Trophoblast cell (in vitro differentiated cells and primary cell): ENCODE data around the gene SYCP1.

Experiments used
- DNase-seq, 2 donors: peaks; one replicate each; pipeline ENCODE4 v3.0.0-alpha.2; 2016
- H2AFZ ChIP-seq: 2 replicates; pipeline ENCODE4 v1.6.1; 2013; ENCODE audit warnings: low read length, moderate library complexity, mild to moderate bottlenecking; ENCODE audit not compliant: insufficient read depth, poor library complexity
- H2AK5ac ChIP-seq: 2 replicates; pipeline ENCODE4 v1.6.1; 2013; ENCODE audit warnings: mild to moderate bottlenecking, low read length
- H2BK120ac ChIP-seq: 2 replicates; pipeline ENCODE4 v1.6.1; 2013; ENCODE audit warnings: low read length, mild to moderate bottlenecking, moderate library complexity; ENCODE audit not compliant: insufficient read depth, poor library complexity
- H2BK12ac ChIP-seq: 2 replicates; pipeline ENCODE4 v1.6.1; 2013; ENCODE audit warnings: mild to moderate bottlenecking, low read length, moderate library complexity
- H2BK5ac ChIP-seq: 2 replicates; pipeline ENCODE4 v1.6.1; 2013; ENCODE audit warnings: low read length, low read depth, moderate library complexity, mild to moderate bottlenecking; ENCODE audit not compliant: poor library complexity
- H3K14ac ChIP-seq: 2 replicates; pipeline ENCODE4 v1.6.1; 2013; ENCODE audit warnings: mild to moderate bottlenecking, low read length
- H3K18ac ChIP-seq: 2 replicates; pipeline ENCODE4 v1.6.1; 2013; ENCODE audit warnings: mild to moderate bottlenecking, low read length
- H3K23ac ChIP-seq: 2 replicates; pipeline ENCODE4 v1.6.1; 2013; ENCODE audit warnings: low read length
- H3K27ac ChIP-seq: 2 replicates; pipeline ENCODE4 v1.5.1; 2013; ENCODE audit warnings: low read depth, mild to moderate bottlenecking, inconsistent platforms, low read length, moderate library complexity
- H3K27me3 ChIP-seq: 2 replicates; pipeline ENCODE4 v1.6.1; 2013; ENCODE audit warnings: inconsistent platforms, mild to moderate bottlenecking, low read length, moderate library complexity; ENCODE audit not compliant: insufficient read depth
- H3K36me3 ChIP-seq, 2 experiments: 1 replicate in 1 of 2; 2 replicates in 1 of 2; pipeline ENCODE4 v1.6.1; 2013; ENCODE audit warnings: low read length in 2 of 2, mild to moderate bottlenecking in 2 of 2, moderate library complexity in 1 of 2; ENCODE audit not compliant: insufficient read depth in 2 of 2, control insufficient read depth in 1 of 2
- H3K4ac ChIP-seq: 2 replicates; pipeline ENCODE4 v1.6.1; 2013; ENCODE audit warnings: low read depth, mild to moderate bottlenecking, low read length, moderate library complexity
- H3K4me1 ChIP-seq, 2 experiments: 1 replicate in 1 of 2; 2 replicates in 1 of 2; pipeline ENCODE4 v1.6.1; 2013; ENCODE audit warnings: low read length in 2 of 2, mild to moderate bottlenecking in 2 of 2, moderate library complexity in 1 of 2; ENCODE audit not compliant: insufficient read depth in 2 of 2, control insufficient read depth in 1 of 2
- H3K4me2 ChIP-seq: 2 replicates; pipeline ENCODE4 v1.6.1; 2013; ENCODE audit warnings: inconsistent platforms, mild to moderate bottlenecking, low read length, moderate library complexity
- H3K4me3 ChIP-seq: 2 replicates; pipeline ENCODE4 v1.5.1; 2013; ENCODE audit warnings: mild to moderate bottlenecking, low read depth, low read length, inconsistent platforms
- H3K79me1 ChIP-seq: one replicate; pipeline ENCODE4 v1.6.1; 2013; ENCODE audit warnings: low read length
- H3K79me2 ChIP-seq: 2 replicates; pipeline ENCODE4 v1.6.1; 2013; ENCODE audit warnings: low read length, mild to moderate bottlenecking; ENCODE audit not compliant: control insufficient read depth, insufficient read depth, poor library complexity
- H3K9ac ChIP-seq: 2 replicates; pipeline ENCODE4 v1.6.1; 2013; ENCODE audit warnings: mild to moderate bottlenecking, low read length
- H3K9me3 ChIP-seq: 2 replicates; pipeline ENCODE4 v1.6.1; 2013; ENCODE audit warnings: low read depth, mild to moderate bottlenecking, control low read depth, inconsistent platforms, low read length; ENCODE audit not compliant: insufficient read depth
- H4K12ac ChIP-seq: 2 replicates; pipeline ENCODE4 v1.6.1; 2013; ENCODE audit warnings: low read depth, mild to moderate bottlenecking, low read length, moderate library complexity
- H4K8ac ChIP-seq: 2 replicates; pipeline ENCODE4 v1.6.1; 2013; ENCODE audit warnings: low read depth, mild to moderate bottlenecking, low read length, moderate library complexity
- H4K91ac ChIP-seq: one replicate; pipeline ENCODE4 v1.6.1; 2013; ENCODE audit warnings: low read depth, mild to moderate bottlenecking, low read length, moderate library complexity
- WGBS: extraction: QIAGEN DNeasy Blood & Tissue Kit; methylation state at CpG from one replicate; pipeline ENCODE4 v1.1.7; 2013; ENCODE audit warnings: missing lambda C conversion rate; ENCODE audit not compliant: insufficient read length, insufficient coverage; ENCODE audit errors: extremely low coverage; 5-methylcytosine and 5-hydroxymethylcytosine counted together

SYCP1 gene

DNA sequence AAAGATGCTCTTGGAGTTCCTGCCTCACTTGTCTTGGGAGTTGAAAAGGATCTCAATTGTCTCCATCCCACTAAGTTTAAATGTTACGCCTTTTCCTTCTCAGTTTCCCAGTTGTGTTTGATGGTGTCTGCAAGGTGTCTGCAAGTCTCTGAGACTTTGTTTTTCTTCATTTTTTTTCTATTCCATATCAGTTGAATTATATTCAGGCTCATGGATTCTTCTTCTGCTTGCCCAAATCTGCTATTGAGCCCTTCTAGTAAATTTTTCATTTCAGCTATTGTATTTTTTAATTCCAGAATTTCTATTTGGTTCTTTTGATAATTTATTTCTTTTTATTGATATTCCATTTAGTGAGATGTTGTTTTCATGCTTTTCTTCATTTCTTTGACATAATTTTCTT is 127.6 kb downstream of the SYCP1 start:
- H2BK5ac ChIP-seq = no peak overlapping the region
- no peak overlapping the region for H3K27ac ChIP-seq
- H3K18ac ChIP-seq = no peak overlapping the region
- no peak overlapping the region for H2AFZ ChIP-seq
- H3K79me2 ChIP-seq = no peaks in the 10 kb centered on the region
- H3K4me1 ChIP-seq = no peaks in the 10 kb centered on the region
- no peak overlapping the region for H4K12ac ChIP-seq
- H3K79me1 ChIP-seq = no peaks in the 10 kb centered on the region
- H3K27me3 ChIP-seq = no peaks in the 10 kb centered on the region
- no peak overlapping the region for H2AK5ac ChIP-seq
- H3K23ac ChIP-seq = no peak overlapping the region
- H3K9ac ChIP-seq = no peak overlapping the region
- no peak overlapping the region for H3K4me3 ChIP-seq
- no peaks in the 10 kb centered on the region for H3K36me3 ChIP-seq
- no peak overlapping the region for H2BK12ac ChIP-seq
- no peak overlapping the region for H4K8ac ChIP-seq
- H2BK120ac ChIP-seq = no peak overlapping the region
- H3K4me2 ChIP-seq = no peak overlapping the region
- WGBS = no CpG with 5 or more reads among the region's 1 CpG
- DNase-seq = no peak
- no peak overlapping the region for H3K4ac ChIP-seq
- no peak overlapping the region for H4K91ac ChIP-seq
- no peaks in the 10 kb centered on the region for H3K9me3 ChIP-seq
- H3K14ac ChIP-seq = no peak overlapping the region

- no peaks in the 10 kb centered on the region for H3K79me1 ChIP-seq
- H3K36me3 ChIP-seq = no peaks in the 10 kb centered on the region
- H3K4ac ChIP-seq = no peak overlapping the region
- no peak overlapping the region for H3K18ac ChIP-seq
- H3K4me3 ChIP-seq = no peak overlapping the region
- no peaks in the 10 kb centered on the region for H3K79me2 ChIP-seq
- no peak overlapping the region for H3K14ac ChIP-seq
- H4K12ac ChIP-seq = no peak overlapping the region
- no peak overlapping the region for H2AFZ ChIP-seq
- no peak overlapping the region for H3K4me2 ChIP-seq
- no peak overlapping the region for H3K27ac ChIP-seq
- no peak overlapping the region for H4K8ac ChIP-seq
- H3K27me3 ChIP-seq = no peaks in the 10 kb centered on the region
- H2BK5ac ChIP-seq = no peak overlapping the region
- no peak overlapping the region for H3K23ac ChIP-seq
- H3K4me1 ChIP-seq = no peaks in the 10 kb centered on the region
- no peak overlapping the region for H2AK5ac ChIP-seq
- DNase-seq = no peak
- no peak overlapping the region for H3K9ac ChIP-seq
- H2BK12ac ChIP-seq = no peak overlapping the region
- H2BK120ac ChIP-seq = no peak overlapping the region
- no peaks in the 10 kb centered on the region for H3K9me3 ChIP-seq
- no peak overlapping the region for H4K91ac ChIP-seq
Observed at GRCh38 chr1:114986286-114986685, 131.6 kb downstream of the SYCP1 start.

DNA sequence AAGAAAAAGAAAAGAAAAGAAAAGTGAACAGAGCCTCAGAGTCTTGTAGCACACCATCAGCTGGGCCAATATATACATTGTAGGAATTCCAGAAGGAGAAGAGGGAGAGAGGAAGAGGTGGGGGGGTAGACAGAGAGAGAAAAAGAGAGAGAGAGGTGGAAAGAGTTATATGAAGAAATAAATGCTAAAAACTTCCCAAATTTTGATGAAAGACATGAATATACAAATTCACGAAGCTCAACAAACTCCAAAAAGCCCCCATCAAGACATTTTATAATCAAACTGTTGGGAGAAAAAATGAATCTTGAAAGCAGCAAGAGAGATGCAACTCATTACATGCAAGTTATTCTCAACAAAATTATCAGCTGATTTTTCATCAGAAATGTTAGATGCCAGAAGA is 133.4 kb downstream of the SYCP1 start:
- H3K9me3 ChIP-seq = no peaks in the 10 kb centered on the region
- H3K4ac ChIP-seq = no peak overlapping the region
- H4K12ac ChIP-seq = no peak overlapping the region
- no peak overlapping the region for H4K91ac ChIP-seq
- H3K79me2 ChIP-seq = no peaks in the 10 kb centered on the region
- no peak for DNase-seq
- H2AK5ac ChIP-seq = no peak overlapping the region
- H3K18ac ChIP-seq = no peak overlapping the region
- no peak overlapping the region for H2BK120ac ChIP-seq
- no peaks in the 10 kb centered on the region for H3K79me1 ChIP-seq
- H2BK12ac ChIP-seq = no peak overlapping the region
- no peak overlapping the region for H3K23ac ChIP-seq
- no peak overlapping the region for H2BK5ac ChIP-seq
- H3K27ac ChIP-seq = no peak overlapping the region
- H3K4me1 ChIP-seq = no peaks in the 10 kb centered on the region
- H3K36me3 ChIP-seq = no peaks in the 10 kb centered on the region
- H3K4me3 ChIP-seq = no peak overlapping the region
- no peak overlapping the region for H3K9ac ChIP-seq
- no peaks in the 10 kb centered on the region for H3K27me3 ChIP-seq
- H3K14ac ChIP-seq = no peak overlapping the region
- no CpG with 5 or more reads among the region's 1 CpG for WGBS
- H2AFZ ChIP-seq = no peak overlapping the region
- no peak overlapping the region for H3K4me2 ChIP-seq
- no peak overlapping the region for H4K8ac ChIP-seq

- DNase-seq = no peak
- Histone ChIP-seq H3K4me1 (no peaks in the 10 kb centered on the region), H2BK5ac (no peak overlapping the region), H4K8ac (no peak overlapping the region), H2BK12ac (no peak overlapping the region), H4K12ac (no peak overlapping the region), H3K4ac (no peak overlapping the region), H3K79me2 (no peaks in the 10 kb centered on the region), H3K79me1 (no peaks in the 10 kb centered on the region), H3K9me3 (no peaks in the 10 kb centered on the region), H3K14ac (no peak overlapping the region), H2BK120ac (no peak overlapping the region), H2AK5ac (no peak overlapping the region), H3K36me3 (no peaks in the 10 kb centered on the region), H3K9ac (no peak overlapping the region), H3K27ac (no peak overlapping the region), H2AFZ (no peak overlapping the region), H4K91ac (no peak overlapping the region), H3K18ac (no peak overlapping the region), H3K23ac (no peak overlapping the region), H3K4me2 (no peak overlapping the region), H3K4me3 (no peak overlapping the region), H3K27me3 (no peaks in the 10 kb centered on the region)
Observed at GRCh38 chr1:114997510-114998289, 143.0 kb downstream of the SYCP1 start.
